GM21529 (cell line): ENCODE measurements around the gene CLDN24.

ENCODE experiments used
- ATAC-seq: cut with Tn5 transposase; IDR thresholded peaks from one replicate; pipeline ENCODE4 v1.9.1; 2021; ENCODE audit not compliant: unreplicated experiment

Gene CLDN24

GRCh38 chr4:183323295-183323694 lies 1.1 kb upstream of the CLDN24 start:
- ATAC-seq, result no peak

GRCh38 chr4:183321516-183321915 lies 710 bp downstream of the CLDN24 start:
- ATAC-seq, result no peak

- no peak for ATAC-seq
Measured at GRCh38 chr4:183321079-183321478, 1.1 kb downstream of the CLDN24 start.

GRCh38 chr4:183320211-183321059 lies 1.8 kb downstream of the CLDN24 start, which contains the start of gene CLDN22:
Gene CLDN22 (minus strand): TSS chr4:183320276. CDS start chr4:183320218, 58 bp downstream.
- no peak for ATAC-seq

GRCh38 chr4:183318656-183319055 lies 3.6 kb downstream of the CLDN24 start:
- no peak for ATAC-seq

GRCh38 chr4:183314806-183315205 lies 7.4 kb downstream of the CLDN24 start:
- ATAC-seq, result no peak

GRCh38 chr4:183314336-183314735 lies 7.9 kb downstream of the CLDN24 start:
- no peak for ATAC-seq

- ATAC-seq, result no peak
Measured at GRCh38 chr4:183312841-183313240, 9.4 kb downstream of the CLDN24 start.

- no peak for ATAC-seq
Measured at GRCh38 chr4:183306811-183307210, 15.4 kb downstream of the CLDN24 start.

GRCh38 chr4:183304538-183304937 lies 17.7 kb downstream of the CLDN24 start:
- peak; percentile 51 for ATAC-seq

GRCh38 chr4:183304067-183304466 lies 18.2 kb downstream of the CLDN24 start:
- ATAC-seq, result peak; percentile 88

- no peak for ATAC-seq
Measured at GRCh38 chr4:183303301-183303700, 18.9 kb downstream of the CLDN24 start.

GRCh38 chr4:183300655-183301054 lies 21.6 kb downstream of the CLDN24 start:
- ATAC-seq, result no peak

GRCh38 chr4:183300070-183300469 lies 22.2 kb downstream of the CLDN24 start:
- no peak for ATAC-seq

GRCh38 chr4:183299464-183299863 lies 22.8 kb downstream of the CLDN24 start:
- ATAC-seq, result no peak

- ATAC-seq, result peak; percentile 80
Measured at GRCh38 chr4:183297675-183298074, 24.6 kb downstream of the CLDN24 start.

GRCh38 chr4:183295711-183296110 lies 26.5 kb downstream of the CLDN24 start:
- ATAC-seq, result no peak

- ATAC-seq, result no peak
Measured at GRCh38 chr4:183291070-183291469, 31.2 kb downstream of the CLDN24 start.

- ATAC-seq, result no peak
Measured at GRCh38 chr4:183289688-183290087, 32.5 kb downstream of the CLDN24 start.

GRCh38 chr4:183288955-183289354 lies 33.3 kb downstream of the CLDN24 start:
- ATAC-seq, result no peak

- ATAC-seq, result peak; percentile 70
Measured at GRCh38 chr4:183287677-183288076, 34.5 kb downstream of the CLDN24 start.

GRCh38 chr4:183287309-183287659 lies 34.9 kb downstream of the CLDN24 start:
- peak; percentile 70 for ATAC-seq
